HuH-7 (cell line): ENCODE measurements around the gene CWC25.

ENCODE experiments used
- DNase-seq: peaks from one replicate; pipeline ENCODE4 v3.0.0; 2011; ENCODE audit warnings: low spot score

The CWC25 gene

DNA sequence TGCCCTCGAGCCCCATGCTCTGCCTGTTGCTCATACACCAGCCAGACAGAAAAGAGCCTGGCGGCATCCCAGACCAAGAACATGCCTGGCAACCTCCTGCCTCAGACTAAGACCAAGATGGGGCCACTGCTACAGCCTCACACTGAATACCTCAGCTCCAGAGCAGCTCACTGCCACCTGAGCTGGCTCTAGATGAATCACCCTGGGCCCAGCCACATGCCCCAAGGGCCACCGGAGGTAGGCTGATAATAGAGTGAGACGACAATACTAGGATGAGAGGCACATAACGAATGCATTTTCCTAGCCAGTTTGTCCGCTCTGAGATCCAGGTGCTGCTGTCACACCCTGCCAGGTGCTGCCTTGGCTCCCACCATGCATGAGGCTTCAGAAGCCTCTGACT, 38.7 kb downstream of the CWC25 start:
- no peak for DNase-seq

DNA sequence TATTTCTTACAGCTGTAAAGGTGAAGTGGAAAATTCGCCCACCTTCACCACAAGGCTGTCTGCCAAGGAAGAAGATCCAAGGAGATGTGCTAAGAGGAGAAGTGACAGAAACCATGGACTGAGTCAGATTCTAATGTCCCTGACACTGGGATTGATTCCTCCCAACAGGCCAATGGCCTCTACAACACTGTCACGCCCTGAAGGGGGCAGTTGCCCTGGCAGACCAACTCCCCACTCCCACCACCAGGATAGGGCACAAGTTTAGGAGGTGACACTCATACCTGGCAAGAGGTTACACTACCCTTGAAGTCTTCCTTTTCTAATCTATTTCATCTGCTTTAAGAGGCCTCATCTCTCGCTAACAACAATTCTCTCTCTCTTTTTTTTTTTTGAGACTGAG, 41.9 kb downstream of the CWC25 start:
- no peak for DNase-seq

DNA sequence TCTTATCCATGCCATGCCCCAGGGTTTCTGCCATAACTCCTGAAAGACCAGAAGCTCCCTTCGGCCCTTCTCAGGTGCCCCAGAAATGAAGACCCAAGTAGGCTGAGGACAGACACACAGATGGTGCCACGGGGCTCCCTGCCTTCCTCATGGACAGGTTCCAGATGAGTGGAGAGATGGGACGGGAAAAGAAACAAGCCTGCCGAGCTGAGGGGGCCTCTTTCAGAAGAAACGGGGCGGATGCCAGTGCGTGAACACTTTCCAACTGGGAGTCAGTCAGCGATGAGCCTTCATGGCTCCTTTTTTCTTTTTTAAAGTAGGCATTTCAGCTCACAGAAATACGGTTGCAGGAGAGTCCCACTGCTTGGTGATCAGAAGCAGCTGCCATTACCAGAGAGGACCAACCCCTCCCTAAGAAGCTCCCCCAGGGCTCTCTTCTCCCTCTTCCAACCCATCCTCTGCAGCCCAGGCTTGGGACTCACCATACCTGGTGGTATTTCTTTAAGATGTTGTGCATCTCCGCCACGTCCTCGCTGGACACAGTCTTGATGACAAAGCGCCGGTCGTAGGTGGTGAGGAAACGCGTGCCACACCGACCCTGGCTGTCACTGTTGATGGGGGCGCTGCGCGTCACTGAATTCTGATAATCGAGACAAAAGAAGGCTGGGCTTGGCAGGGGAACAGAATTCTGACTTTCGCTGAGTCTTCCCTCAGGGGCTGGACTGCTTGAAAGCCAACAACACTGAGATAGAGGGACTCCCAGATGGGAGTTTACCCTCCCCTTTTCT, 45.0 kb downstream of the CWC25 start:
- DNase-seq = no peak

DNA sequence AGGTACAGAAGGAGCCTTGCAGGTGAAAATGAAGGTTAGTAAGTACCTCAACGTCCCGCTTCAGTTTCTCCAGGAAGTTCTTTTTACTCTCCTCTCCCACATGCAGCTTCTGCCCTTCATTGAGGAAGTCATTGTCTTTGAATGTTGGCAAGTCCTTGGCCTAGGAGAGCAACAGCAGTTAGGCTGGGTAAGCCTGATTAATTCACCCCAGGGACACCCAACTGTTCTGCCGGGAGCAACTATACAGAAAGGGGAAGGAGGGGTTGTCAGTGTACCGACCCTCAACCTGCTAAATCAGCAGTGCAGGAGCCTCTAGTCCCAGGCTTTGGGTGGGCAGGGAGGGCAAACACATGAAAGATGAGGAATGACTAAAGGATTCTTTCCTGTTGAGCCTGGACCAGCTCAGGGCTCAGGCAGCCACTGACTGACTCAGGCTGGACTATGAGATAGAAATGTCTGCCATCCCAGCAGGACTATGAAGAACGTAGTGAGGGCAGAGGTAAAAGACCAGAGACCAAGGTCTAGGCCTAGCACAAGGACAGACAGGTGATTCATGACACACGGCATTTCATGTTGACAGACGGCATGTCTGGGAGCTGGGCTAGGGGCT, 47.4 kb downstream of the CWC25 start:
- DNase-seq = no peak

DNA sequence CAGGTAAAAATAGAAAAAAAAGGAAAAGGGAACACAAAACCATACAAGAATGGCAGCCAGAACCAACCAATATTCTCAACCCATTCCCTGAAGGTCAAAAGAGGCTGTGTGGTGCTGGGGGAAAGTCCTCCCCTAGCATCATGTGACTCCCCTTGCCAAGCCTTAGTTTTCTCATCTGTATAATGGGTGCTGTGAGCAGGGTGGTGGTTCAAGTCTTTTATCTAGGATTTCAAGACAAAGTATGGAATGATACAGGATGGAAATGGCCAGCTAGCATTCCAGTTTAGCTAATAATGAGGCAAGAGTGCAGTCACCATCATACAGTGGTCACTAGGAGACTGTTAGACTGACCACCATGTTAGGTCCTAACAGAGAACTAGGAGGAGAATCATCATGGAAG, 51.9 kb downstream of the CWC25 start:
- DNase-seq = no peak

DNA sequence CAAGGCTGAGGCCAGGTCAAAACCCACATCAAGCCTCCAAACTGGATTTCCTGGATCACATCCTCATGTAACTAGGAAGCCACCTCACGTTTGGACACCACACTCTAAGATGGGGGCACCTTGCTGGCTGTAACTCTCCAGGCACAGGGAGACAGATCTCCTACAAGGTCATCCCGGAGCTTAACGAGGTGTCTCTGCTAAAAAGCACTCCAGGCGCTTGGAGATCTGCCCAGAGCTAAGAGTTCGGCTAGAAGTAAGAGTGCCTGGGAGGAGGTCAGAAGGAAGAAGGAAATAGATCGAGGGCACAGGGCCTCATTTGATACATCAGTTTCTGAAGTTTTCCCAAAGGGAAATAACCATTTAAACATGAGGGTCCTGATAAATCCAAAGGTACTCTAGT, 56.7 kb downstream of the CWC25 start:
- DNase-seq = no peak

DNA sequence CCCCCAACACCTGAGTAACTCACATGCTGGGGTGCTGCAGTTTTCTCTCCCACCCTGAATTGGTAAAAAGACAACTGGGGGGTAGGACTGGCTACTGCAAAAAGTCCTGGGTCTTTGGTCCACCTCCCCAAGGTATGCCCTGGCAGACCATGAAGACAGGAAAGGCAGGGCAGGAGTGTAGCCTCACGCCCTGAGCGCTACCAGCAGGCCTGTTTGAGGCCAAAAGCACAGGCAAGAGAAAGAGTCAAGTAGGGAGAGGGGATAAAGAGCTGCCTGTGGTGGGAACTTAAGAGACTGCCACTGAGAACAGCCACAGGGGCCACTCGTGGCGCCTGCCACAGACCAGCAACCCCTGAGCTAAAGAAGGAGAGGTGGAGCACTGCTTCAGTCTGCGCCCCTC, 58.8 kb downstream of the CWC25 start:
- DNase-seq = no peak

DNA sequence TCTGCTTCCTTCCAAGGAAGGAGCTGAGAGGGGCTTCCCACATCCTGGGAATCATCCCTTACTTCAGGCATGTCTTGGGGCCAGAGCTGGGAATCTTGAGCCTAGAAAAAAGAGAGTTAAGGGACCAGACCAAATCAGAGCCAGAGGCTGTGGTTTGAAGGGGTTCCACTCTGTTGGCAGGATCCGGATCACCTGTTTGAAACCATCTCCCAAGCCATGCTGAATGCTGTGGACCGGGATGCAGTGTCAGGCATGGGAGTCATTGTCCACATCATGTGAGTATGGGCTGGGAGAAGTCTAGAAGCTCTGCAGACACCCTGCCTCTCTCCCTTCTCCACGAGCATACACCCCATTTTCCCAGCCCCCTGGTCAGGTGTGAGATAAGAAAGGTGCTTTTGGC, 62.9 kb downstream of the CWC25 start:
- no peak for DNase-seq

DNA sequence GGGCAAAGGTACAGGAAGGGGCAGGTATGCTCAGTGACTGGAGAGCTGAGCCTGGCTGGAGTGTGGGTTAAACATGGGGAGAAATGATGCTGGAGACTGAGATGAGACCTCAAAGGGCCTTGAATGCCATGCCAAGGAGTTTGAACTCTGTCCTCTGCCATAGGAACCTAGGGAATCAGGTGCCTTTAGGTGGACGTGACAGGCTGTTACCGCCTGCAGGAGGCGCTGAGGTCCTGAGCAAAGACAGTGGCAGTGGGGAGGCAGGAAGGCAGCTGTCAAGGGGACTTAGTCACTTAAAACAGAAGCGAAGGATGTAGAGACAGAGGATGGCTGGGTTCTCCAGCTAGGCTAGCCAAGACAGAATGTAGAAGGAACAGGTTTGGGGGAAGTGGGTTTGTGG, 63.5 kb downstream of the CWC25 start:
- DNase-seq = peak; percentile 48

DNA sequence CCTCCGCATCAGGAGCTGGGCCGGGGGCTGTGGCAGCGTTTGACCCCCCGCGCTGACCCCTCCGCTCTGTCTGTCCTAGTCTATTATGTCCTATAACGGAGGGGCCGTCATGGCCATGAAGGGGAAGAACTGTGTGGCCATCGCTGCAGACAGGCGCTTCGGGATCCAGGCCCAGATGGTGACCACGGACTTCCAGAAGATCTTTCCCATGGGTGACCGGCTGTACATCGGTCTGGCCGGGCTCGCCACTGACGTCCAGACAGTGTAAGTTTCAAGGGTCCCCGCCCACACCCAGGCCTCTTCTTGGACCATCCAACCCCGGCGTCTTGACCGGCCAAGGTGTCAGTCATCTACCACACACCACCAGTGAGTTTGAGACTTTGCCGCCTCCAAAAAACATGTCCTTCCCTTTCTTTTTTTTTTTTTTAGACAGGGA, 72.0 kb downstream of the CWC25 start:
- DNase-seq = no peak

DNA sequence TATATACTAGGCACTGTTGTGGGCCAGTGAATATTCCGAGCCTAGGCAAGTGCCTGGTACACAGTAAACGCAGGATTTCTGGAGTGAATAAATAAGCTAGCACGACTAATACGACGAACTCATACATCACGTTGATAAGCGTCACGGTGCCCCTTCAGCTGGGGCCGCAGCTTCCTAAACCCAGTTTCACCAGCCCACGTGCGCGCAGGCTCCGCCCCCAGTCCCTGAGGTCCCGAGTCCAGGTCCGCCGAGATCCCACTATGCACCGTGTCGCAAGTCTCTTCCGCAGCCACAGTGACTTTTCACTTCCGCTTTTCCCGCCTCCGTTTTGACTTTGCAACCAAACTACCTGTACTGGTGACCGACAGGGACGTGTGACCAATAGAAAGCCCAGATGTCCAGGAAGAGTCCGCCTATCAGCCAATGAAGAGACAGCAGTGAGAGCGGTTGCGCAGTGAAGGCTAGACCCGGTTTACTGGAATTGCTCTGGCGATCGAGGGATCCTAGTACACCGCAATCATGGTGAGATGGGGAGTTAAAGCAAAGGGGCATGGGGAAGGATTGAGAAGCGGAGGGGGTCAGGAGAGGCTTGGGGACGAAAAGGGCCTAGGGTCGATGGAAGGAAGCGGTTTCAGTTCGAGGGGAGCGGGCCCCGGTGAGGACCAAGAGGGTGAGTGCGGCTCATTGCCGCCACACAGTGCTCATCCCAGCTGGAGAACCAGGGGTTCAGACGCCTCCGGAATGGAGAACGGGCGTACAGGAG, 72.6 kb downstream of the CWC25 start, which contains the start of gene PSMB3:
Gene PSMB3 (plus strand): TSS at position 434 of the 763 bp plus-strand sequence. CDS start 86 bp downstream, at position 520.
- DNase-seq = peak; percentile 90

DNA sequence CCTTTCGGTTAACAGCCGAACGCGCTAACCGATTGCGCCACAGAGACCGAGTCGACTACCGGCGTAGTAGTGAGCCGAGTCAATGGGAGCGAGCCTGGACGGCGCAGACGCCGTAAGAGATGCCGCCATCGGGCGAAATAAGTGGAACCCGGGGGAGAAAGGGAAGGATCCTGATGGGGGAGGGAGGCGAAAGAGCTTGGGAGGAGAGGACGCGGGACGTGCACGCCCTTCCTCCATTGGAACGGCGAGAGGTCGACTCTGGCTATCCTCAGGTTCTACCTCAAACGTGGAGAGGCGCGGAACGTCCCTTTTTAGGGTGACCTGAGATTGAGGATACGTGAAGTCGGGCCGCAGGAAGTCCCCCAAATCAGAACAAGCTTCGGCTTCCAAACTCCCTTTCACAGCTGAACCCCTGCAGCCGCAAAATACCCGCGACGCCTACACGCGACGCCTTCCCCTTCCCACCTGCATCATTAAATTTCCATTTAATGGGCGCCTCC, 73.3 kb downstream of the CWC25 start:
- DNase-seq = no peak

DNA sequence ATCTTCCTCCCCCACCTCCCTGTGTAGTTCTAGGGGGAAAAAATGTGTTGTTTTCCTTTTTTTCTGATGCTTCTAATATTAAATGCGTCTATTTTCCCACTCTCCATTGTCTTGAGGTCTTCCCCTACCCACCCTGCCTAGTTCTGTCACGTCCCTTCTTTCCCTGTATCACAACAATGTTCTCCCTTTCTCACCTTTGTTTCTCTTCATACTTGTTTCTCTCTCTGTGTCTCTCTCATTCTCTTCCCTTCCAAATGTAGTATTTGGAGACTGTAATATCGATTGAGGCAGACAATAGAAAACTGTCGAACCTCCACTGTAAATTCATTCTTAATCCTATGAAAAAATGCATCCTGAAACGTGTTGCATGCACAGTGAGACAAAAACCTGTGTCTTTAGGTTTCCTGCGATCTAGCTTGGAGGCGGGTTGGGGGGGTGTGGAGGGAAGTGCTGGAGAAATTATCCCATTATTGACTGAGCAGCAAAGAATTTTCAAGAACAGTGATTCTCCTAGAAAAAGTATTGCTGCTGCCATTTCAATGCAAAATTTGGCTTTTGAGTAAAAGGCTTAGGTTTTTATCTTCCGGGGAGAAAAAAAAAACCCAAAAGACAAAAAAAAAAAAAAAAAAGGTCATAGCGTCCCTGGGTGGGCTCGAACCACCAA, 73.8 kb downstream of the CWC25 start:
- DNase-seq = no peak
